DOHH2 (cell line): ENCODE measurements around the gene ZNRF1.

Source experiments
- EZH2phosphoT487 ChIP-seq: fragments of 200-600 bp; sonication (generic); IDR thresholded peaks from 2 replicates; pipeline ENCODE4 v1.6.1; 2017; ENCODE audit warnings: borderline replicate concordance, mild to moderate bottlenecking, antibody characterized with exemption, low read length, moderate library complexity, mixed read lengths
- TF ChIP-seq, protein P1 (sequence below): fragments of 200-600 bp; sonication (generic); IDR thresholded peaks from one replicate; pipeline ENCODE4 v1.5.1; 2014; ENCODE audit warnings: antibody characterized with exemption, mild to moderate bottlenecking, low read depth, low read length; ENCODE audit not compliant: poor library complexity, severe bottlenecking

DNA sequence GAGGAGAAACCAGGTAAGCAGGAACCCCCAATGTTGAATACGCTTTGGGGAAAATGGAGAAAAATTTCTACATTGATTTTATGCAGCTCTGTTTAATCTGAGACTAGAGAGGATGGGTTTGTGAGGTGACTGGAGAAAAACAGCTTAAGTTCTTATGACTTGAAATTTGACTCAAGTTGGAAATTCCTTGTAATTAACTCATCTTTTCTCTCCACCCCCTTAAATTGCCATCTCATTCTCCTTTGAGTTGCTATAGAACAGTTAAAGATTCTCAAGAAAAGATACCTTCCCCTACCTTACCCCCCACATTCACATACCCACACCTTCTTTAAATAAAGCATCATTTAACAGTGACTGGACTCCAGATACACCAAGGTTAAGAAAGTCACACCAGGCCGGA, 24.2 kb downstream of the ZNRF1 start:
- TF ChIP-seq, protein P1, sequence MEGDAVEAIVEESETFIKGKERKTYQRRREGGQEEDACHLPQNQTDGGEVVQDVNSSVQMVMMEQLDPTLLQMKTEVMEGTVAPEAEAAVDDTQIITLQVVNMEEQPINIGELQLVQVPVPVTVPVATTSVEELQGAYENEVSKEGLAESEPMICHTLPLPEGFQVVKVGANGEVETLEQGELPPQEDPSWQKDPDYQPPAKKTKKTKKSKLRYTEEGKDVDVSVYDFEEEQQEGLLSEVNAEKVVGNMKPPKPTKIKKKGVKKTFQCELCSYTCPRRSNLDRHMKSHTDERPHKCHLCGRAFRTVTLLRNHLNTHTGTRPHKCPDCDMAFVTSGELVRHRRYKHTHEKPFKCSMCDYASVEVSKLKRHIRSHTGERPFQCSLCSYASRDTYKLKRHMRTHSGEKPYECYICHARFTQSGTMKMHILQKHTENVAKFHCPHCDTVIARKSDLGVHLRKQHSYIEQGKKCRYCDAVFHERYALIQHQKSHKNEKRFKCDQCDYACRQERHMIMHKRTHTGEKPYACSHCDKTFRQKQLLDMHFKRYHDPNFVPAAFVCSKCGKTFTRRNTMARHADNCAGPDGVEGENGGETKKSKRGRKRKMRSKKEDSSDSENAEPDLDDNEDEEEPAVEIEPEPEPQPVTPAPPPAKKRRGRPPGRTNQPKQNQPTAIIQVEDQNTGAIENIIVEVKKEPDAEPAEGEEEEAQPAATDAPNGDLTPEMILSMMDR, result no peak
- no peak for TF ChIP-seq EZH2phosphoT487
